AG09309 (cell line): ENCODE measurements around the gene ADAM11.
A peak's percentile ranks its signal among the peaks of the same experiment; 100 is the strongest.
"Not testable (repeated sequence)": the region's sequence is repeated elsewhere in the genome, so short reads cannot be mapped to it uniquely, and the experiment has no call there.

ENCODE experiments used
- DNase-seq: peaks from one replicate; pipeline ENCODE4 v3.0.0-alpha.2; 2010; ENCODE audit warnings: low read depth
- H3K4me3 ChIP-seq: 2 replicates; pipeline ENCODE4 v1.5.1; 2011; ENCODE audit warnings: mild to moderate bottlenecking, low read depth, low read length, moderate library complexity; ENCODE audit not compliant: control insufficient read depth
- CTCF ChIP-seq: IDR thresholded peaks from 2 replicates; pipeline ENCODE4 v1.5.1; 2011; ENCODE audit warnings: mild to moderate bottlenecking, low read depth, low read length, inconsistent platforms; ENCODE audit not compliant: insufficient read depth, control insufficient read depth; ENCODE audit errors: missing control alignments

ADAM11 gene, protein sequence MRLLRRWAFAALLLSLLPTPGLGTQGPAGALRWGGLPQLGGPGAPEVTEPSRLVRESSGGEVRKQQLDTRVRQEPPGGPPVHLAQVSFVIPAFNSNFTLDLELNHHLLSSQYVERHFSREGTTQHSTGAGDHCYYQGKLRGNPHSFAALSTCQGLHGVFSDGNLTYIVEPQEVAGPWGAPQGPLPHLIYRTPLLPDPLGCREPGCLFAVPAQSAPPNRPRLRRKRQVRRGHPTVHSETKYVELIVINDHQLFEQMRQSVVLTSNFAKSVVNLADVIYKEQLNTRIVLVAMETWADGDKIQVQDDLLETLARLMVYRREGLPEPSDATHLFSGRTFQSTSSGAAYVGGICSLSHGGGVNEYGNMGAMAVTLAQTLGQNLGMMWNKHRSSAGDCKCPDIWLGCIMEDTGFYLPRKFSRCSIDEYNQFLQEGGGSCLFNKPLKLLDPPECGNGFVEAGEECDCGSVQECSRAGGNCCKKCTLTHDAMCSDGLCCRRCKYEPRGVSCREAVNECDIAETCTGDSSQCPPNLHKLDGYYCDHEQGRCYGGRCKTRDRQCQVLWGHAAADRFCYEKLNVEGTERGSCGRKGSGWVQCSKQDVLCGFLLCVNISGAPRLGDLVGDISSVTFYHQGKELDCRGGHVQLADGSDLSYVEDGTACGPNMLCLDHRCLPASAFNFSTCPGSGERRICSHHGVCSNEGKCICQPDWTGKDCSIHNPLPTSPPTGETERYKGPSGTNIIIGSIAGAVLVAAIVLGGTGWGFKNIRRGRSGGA

DNA sequence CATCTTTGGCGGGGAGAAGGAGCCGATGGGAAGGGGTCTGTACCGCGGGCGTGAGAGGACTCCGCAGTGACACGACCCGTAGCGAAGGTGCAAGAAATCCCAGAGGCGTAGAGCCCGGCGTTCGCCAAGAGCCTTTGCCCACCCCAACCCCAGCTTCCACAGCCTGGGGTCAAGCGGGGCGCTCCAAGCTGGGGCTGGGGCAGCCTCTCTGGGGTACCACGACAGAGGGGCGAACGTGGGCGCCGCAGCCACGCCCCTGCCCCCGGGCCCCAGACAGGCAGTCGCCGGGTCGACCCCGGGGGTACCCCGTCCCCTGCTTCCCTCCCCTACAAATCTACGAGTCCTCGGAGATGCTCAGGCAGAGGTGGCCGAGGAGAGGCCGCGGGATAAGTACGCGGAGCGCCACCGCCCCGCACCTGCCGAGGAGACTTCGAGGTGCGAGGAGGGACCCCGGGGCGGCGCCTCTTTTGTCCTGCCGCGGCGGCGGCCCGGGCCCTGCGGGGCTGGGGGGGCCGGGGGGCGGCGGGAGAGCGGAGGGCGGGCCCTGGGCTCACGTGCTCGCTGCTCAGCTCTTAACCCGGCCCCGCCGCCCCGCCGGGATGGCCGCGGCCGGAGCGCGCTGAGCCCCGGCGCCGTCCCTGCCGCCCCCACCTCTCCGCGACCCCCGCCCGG lies at the start of gene ADAM11:
Gene ADAM11, plus strand, starts transcription at position 575 of the 672 bp plus-strand sequence. CDS start 212 bp downstream, outside the sequence.
- TF ChIP-seq CTCF, result no peak
- no peak for DNase-seq
- peak within 1 kb of the TSS; percentile 43 for H3K4me3 ChIP-seq

DNA sequence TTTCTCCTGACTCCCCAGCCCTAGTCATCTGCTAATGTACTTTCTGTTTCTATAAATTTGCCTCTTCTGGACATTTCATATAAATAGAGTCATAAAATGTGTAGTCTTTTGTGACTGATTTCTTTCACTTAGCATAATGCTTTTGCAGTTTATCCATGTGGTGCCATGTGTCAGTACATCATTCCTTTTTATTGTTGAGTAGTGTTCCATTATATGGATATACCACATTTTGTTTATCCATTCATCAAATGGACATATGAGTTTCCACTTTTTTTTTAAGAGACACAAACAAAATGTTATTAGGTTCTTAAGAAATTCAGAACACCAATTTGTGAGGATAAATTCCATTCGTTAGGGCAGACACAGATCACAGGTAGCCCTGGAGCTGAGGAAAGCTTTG lies 39.3 kb upstream of the ADAM11 start:
- no peak for DNase-seq
- H3K4me3 ChIP-seq, result no peak overlapping the region
- no peak for TF ChIP-seq CTCF

- DNase-seq, result no peak
- no peak for TF ChIP-seq CTCF
- H3K4me3 ChIP-seq, result no peak overlapping the region
These were observed 36.5 kb upstream of the ADAM11 start for GRCh38 chr17:44722254-44722653.

DNA sequence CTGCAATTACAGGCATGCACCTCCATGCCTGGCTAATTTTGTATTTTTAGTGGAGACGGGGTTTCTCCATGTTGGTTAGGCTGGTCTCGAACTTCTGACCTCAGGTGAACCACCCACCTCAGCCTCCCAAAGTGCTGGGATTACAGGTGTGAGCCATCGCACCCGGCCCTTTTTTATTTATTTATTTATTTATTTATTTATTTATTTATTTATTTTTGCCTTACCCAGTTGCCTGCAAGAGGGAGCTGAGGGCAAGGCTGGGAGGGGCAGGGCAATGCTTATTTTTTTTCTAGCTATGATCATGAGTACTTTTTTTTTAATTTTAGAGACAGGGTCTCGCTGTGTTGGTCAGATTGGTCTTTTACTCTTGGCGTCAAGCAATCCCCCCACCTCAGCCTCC lies 32.7 kb upstream of the ADAM11 start:
- H3K4me3 ChIP-seq, DNase-seq: not testable (repeated sequence)

GRCh38 chr17:44733753-44734152 lies 25.0 kb upstream of the ADAM11 start:
- TF ChIP-seq CTCF, result peak; percentile 21
- H3K4me3 ChIP-seq, result no peak overlapping the region
- DNase-seq, result no peak

GRCh38 chr17:44734272-44734671 lies 24.5 kb upstream of the ADAM11 start:
- no peak for TF ChIP-seq CTCF
- no peak for DNase-seq
- H3K4me3 ChIP-seq, result no peak overlapping the region
